HG03045 (cell line): ENCODE data around the gene PLPP3.

Experiments used
- ATAC-seq: cut with Tn5 transposase; IDR thresholded peaks from one replicate; pipeline ENCODE4 v1.9.1; 2021; ENCODE audit warnings: mild to moderate bottlenecking, moderate library complexity; ENCODE audit not compliant: unreplicated experiment

PLPP3 gene

DNA sequence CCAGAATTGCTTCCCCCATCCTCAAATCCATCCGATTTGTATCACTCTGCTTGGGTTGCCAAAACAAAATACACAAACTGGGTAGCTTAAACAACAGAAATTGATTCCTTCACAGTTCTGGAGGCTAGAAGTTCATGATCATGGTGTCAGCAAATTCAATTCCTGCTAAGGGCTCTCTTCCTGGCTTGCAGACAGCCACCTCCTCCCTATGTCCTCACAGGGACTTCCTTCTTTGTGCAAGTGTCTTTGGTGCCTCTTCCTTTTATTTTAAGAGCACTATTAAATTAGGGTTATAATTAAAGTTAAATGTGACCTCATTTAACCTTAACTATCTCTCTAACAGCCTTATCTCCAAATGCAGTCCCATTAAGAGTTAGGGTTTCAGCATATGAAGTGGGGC is 112.8 kb downstream of the PLPP3 start:
- ATAC-seq = no peak

DNA sequence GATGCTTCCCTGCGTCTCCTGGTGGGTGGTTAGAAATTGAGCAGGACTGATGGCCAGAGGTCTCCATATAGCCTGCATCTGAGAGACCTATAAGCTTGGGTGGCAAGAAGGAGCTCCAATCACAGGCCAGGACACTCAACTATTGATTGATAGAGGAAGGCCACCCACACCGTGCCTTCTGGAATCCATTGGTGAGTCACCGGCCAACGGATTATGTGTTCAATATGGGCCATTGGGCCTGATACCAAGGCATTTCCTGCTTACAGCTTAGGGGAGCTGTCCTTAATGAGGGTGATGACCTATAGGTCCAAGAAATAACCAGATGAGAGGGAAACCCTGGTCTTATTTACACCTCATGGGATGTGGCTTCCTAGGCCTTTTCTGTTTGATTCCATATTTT is 115.1 kb downstream of the PLPP3 start:
- no peak for ATAC-seq

GRCh38 chr1:56463376-56463775 is 116.0 kb downstream of the PLPP3 start:
- no peak for ATAC-seq

- no peak for ATAC-seq
Measured at GRCh38 chr1:56462209-56462608, 117.2 kb downstream of the PLPP3 start.

GRCh38 chr1:56461158-56462127 is 117.9 kb downstream of the PLPP3 start:
- no peak for ATAC-seq

DNA sequence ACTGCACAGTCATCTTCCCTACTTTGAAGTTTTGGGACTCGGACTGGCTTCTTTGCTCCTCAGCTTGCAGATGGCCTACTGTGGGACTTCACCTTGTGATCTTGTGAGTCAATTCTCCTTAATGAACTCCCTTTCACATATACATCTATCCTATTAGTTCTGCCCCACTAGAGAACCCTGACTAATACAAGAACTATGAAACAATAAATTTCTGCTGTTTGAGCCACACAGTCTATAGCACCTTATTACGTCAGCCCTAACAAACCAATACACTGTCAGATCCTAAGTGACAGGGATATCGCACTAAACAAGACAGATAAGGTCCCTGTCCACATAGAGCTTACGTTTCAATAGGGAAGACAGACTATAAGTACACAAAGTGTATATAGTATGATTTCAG is 120.1 kb downstream of the PLPP3 start:
- ATAC-seq = no peak

DNA sequence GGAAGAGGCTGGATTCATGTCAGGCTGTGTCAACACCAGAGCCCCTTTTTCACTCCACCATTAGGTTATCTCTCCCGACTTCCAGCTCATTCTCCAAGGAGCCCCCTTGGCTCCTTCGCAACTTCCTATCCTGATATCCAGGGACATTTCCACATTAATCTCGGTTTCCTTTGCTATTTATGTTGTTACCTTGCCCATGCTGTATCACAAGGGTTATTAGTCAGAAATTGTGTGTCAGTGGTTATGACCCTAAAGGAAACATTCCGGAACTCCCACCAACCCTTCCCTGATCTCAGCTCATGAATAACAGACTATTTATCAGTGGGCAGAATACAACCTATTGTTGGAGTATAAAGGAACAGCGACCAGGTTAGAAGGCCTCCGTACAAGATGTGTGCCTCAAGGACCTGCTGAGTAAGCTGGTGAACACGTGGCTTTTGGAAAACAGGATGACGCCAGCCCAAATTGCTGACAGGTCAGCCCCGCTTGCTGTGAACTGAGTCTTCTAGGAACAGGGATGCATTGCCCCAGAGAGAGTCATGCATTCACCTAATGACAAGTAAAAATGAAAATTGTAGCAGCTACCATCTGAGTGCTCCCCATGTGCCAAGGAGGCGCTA is 121.5 kb downstream of the PLPP3 start:
- no peak for ATAC-seq

- no peak for ATAC-seq
Measured at GRCh38 chr1:56456435-56457101, 122.8 kb downstream of the PLPP3 start.

DNA sequence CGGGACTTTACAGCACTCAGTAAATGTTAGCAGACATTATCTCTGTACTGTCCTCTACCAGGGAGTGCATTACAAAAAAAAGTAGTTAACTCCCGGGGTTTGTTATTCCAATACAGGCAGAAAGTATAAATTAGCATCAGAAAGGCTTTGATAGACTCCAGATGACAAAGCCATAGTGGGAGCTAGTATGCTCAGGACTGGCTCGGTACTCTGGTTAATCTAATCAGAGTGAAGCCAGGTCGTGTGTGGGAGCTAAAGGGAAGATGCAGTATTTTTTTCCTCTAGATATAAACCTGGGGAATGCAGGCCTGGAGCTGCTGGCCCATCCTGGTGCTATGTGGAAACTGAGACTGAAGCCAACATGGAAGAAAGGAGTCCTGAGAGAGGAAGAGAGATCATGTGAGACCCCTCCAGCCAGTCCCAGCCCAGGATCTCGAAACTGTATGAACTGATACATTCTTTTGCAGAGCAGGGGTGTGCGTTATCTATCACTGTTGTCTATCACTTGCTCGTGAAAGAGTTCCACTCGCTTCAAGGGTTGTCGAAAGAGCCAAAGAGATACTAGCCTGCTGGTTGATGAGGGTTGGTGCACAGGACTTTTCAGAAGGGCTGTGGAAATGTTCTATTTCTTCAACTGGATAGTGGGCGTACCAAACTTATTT is 125.8 kb downstream of the PLPP3 start:
- no peak for ATAC-seq

DNA sequence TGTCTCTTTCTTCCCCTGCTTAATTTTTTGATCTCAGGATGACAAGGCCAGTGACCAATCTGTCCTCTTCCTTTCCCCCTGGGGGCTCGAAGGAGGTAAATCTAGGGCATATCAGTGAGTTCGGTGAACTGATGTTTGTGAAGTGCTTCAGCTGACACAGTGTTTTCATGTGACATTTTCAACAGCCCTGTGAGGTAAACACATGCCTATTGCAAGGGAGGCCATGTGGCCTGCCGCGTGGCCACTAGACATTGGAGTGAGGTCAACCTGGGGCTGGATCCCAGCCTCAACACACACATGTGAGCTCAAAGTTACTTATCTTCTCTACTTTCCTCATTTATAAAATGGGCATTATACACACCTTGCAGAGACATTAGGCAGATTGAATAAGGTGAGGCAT is 126.3 kb downstream of the PLPP3 start:
- ATAC-seq = no peak

- ATAC-seq = no peak
Measured at GRCh38 chr1:56452027-56453011, 127.0 kb downstream of the PLPP3 start.

- ATAC-seq = no peak
Measured at GRCh38 chr1:56451491-56451890, 127.9 kb downstream of the PLPP3 start.

DNA sequence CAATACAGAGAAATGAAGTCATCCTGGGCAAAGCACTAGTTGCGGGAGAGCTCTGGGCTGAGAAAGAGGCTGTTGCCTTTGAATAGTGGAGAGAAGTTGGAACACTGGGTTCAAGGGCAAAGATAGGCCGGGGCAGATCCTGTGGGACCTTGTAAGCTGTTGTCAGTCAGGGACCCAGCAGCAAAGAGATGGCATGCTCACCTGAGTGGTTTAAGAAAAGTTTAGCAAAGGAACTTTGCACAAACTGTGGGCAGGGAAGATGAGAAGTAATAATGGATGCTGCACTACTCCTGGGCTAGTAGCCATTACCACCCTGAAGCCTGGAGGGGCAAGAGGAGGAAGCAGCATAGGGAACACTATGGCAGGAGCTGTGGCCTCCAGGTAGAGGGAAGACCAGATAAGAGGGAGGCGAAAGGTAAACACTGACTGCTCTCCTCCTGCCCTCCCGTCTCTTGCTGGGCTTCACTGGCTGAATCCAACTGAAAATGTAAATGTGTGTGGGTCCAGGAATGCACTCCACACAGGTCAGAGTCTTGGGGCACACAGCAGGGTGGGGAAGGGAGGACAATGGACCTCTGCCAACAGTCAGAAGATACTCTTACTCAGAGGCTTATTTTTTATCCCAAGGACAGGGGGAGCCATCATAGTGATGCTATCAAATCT is 129.2 kb downstream of the PLPP3 start:
- ATAC-seq = no peak

DNA sequence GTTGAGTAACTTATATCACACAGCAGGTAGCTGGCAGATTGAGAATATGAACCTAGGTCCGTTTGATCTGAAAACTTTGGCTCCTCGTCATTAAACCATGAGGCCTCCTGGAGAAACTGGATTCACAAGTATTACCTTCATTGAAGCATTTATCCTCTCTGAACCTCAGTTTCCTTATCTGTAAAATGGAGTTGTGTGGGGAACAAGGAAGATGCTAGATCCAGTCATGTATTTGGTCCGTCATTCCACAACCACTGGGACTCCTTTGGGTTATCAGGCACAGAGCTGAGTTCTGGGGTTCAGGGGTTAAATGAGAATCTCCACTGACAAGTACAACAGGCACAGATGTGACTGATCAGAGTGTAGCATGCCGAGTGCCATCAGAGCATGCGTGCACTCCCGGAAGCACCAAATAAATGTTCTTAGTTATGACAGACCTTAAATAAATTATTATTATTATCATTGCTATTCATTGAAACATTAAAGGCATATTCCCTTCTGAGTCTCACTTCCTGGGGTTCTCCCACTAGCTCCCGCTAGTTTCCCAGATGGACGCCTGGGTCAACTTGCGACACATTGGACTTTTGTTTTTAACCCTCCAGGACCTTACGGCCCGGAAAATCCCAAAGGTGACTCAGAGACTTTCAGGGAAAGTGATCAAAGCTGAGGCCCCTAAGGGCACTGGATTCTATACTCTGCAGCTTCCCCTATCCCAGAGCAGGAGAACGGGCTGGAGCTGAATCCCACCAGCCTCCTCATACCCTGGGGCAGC is 130.6 kb downstream of the PLPP3 start:
- no peak for ATAC-seq

DNA sequence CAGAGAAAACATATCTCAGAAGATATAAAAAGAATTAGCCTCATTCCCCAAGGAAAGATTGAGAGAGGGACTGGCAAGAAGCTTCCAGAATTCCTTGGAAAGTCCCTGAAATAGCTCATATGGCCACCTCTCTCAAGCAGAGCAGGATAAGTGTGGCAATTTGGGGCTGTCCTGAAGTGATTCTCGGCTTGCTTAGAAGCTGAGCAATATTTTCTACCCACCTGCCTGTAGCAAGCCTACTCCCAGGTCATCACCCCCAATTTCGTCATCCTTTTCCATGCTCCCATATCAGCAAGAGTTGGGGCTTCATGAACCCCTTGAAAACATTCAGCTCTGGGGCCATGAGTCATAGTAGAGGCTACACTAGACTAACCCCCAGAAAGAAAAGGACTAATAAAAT is 131.5 kb downstream of the PLPP3 start:
- ATAC-seq = no peak

- no peak for ATAC-seq
Measured at GRCh38 chr1:56446531-56447098, 132.7 kb downstream of the PLPP3 start.

DNA sequence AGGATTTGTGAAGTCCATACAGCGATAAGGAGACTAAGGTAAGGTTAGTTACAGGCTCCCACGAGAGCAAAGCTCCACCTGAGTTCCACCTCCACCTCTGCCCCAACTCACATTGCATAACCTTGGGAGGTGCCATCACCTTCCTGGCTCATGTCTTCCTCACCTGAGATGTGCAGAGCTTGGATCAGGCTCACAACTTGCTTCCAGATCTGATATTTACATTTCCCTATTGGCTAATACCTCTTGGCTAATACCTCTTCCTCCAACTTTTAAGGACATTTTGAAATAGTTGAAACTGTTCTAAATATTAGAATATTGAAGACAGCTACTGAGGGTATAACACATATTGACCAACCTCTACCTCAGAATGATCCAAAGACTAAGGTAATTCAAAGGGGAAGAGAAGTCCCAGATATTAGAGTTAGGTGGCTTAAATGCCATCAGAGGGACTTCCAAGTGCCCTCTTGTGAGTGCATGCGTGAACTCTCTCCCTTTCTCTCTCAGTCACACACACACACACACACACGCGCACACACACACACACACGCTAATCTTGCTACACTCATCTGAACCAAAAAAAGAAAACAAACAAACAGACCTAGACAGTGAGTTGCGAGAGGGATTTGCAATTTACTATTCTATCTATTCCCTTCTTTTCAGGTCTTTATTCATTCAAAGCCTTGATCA is 134.3 kb downstream of the PLPP3 start:
- ATAC-seq = no peak
